VCaP (cell line): ENCODE data around the gene MAD2L2.
A peak's percentile ranks its signal among the peaks of the same experiment; 100 is the strongest.

Experiments used
- H3K27ac ChIP-seq: fragments of 450-650 bp; 2 replicates; pipeline ENCODE4 v1.5.1; 2017
- TF ChIP-seq, protein P1 (sequence below): fragments of 450-650 bp; conservative IDR thresholded peaks from 2 replicates; pipeline ENCODE4 v1.5.1; 2017; ENCODE audit warnings: mild to moderate bottlenecking, moderate library complexity

Gene MAD2L2

GRCh38 chr1:11681071-11681771 lies at the start of gene MAD2L2:
TSS of gene MAD2L2 (minus strand) at chr1:11681148. CDS start at chr1:11680601, 547 bp downstream.
- TF ChIP-seq, protein P1, sequence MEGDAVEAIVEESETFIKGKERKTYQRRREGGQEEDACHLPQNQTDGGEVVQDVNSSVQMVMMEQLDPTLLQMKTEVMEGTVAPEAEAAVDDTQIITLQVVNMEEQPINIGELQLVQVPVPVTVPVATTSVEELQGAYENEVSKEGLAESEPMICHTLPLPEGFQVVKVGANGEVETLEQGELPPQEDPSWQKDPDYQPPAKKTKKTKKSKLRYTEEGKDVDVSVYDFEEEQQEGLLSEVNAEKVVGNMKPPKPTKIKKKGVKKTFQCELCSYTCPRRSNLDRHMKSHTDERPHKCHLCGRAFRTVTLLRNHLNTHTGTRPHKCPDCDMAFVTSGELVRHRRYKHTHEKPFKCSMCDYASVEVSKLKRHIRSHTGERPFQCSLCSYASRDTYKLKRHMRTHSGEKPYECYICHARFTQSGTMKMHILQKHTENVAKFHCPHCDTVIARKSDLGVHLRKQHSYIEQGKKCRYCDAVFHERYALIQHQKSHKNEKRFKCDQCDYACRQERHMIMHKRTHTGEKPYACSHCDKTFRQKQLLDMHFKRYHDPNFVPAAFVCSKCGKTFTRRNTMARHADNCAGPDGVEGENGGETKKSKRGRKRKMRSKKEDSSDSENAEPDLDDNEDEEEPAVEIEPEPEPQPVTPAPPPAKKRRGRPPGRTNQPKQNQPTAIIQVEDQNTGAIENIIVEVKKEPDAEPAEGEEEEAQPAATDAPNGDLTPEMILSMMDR = no peak
- peak within 1 kb of the TSS; percentile 78 for H3K27ac ChIP-seq

DNA sequence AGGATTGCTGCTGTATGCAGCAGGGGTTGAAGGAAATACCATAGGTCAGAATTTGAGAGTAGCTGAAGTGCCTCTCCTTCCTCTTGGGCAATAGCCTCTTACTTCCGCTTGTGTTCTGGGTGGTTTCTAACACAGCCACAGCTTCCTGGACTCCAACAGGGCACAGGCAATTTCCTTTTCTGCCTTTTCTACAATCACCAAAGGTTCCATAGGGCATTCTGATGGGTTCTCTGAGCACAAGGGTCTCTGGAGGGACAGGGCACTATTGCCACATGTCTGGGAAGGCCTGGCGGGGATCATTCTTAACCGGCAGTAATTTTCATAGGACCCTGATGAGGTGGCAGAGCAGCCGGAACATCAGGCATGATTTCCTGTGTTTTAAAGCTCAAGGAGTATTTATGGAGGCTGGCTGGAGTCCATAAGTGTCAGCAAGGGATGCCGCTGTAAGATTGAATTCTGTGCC lies 49.5 kb upstream of the MAD2L2 start:
- TF ChIP-seq, protein P1 = no peak
- peak overlapping the region; percentile 87 for H3K27ac ChIP-seq

DNA sequence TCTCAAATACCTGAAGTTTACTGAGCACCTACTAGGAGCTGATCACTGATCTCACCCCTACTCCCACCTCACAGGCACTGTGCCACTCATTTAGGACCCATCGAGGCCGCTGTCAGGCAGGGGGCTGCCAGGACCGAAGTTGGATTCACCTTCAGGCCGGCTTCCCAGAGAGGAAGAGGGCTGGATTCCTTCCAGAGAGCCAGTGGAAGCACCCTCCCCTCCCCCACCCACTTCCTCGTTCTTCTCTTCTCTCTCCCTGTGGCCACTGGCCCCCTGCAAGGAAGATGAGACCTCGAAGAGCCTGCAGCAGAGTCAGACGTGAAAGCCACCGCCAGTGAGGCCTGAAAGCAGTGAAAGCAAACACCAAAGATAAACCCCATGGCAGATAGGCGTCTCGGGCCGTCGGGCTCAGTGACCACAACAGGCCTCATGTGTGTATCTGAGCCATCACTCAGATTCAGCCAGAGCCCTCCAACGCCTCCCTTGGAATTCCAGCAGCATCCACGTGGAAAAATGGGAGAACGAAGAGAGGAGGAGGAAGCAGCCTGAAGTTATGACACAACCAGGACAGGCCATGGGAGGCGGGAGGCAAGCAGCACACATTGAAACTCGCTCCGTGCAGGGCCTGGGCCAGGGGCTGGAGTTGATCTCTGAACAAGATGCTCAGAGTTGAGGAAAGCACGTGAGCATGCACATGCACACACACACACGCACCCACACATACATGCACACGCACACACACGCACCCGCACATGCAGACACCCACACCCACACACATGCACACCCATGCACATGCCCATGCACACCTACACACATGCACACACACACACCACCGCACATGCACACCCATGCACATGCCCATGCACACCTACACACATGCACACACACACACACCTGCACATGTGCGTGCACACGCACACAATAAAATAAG lies 48.8 kb upstream of the MAD2L2 start:
- H3K27ac ChIP-seq = peak overlapping the region; percentile 87
- TF ChIP-seq, protein P1 = no peak

DNA sequence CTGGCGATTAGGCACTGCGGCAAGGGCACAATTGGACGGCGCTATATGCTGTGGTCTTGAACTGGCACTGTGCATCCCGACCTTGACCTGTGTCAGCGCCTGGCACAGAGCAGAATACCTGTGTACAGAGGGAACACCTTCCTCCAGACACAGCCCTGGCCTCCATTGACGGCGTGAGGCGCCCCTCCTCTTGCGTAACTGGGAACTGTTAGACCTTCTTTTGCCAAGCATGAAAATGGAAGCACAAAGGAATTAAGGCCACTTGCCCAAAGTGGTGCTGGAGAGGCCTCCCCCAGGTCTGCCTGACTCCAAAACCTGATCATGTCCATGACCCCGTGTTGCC lies 48.2 kb upstream of the MAD2L2 start:
- TF ChIP-seq, protein P1 = no peak
- H3K27ac ChIP-seq = peak overlapping the region; percentile 87

DNA sequence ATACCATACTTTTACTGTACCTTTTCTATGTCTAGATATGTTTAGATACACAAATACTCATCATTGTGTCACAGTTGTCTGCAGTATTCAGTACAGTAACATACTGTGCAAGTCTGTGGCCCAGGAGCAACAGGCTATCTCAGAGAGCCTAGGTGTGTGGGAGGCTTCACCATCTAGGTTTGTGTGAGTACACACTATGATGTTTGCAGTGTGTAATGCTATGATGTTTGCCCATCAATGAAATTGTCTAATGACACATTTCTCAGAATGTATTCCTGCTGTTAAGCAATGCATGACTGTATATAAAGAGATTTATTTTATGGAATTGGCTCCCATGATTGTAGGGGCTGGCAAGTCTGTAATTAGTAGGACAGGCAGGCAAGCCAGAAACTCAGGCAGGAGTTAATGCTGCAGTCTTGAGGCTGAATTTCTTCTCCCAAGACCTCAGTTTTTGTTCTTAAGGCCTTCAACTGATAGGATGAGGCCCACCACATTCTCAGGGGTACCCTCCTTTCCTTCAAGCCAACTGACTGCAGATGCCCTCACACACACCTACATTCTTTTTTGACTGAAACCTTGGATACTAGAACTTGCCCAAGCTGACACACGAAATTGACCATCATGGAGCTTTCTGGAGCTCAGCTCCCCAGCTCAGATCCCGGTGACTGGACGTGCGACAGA lies 47.3 kb upstream of the MAD2L2 start:
- TF ChIP-seq, protein P1 = no peak
- H3K27ac ChIP-seq = no peak overlapping the region

- H3K27ac ChIP-seq = no peak overlapping the region
- TF ChIP-seq, protein P1 = no peak
These were observed 46.2 kb upstream of the MAD2L2 start for GRCh38 chr1:11727119-11727518.

GRCh38 chr1:11725616-11726015 lies 44.7 kb upstream of the MAD2L2 start:
- H3K27ac ChIP-seq = no peak overlapping the region
- TF ChIP-seq, protein P1 = no peak
